GM21360 (cell line): ENCODE measurements around the gene MTHFR.
"Not testable (repeated sequence)": the region's sequence is repeated elsewhere in the genome, so short reads cannot be mapped to it uniquely, and the experiment has no call there.

Source experiments
- ATAC-seq: cut with Tn5 transposase; IDR thresholded peaks from one replicate; pipeline ENCODE4 v1.9.1; 2021; ENCODE audit warnings: mild to moderate bottlenecking, moderate library complexity; ENCODE audit not compliant: unreplicated experiment

Gene MTHFR

GRCh38 chr1:11833900-11834299 is 28.1 kb upstream of the MTHFR start:
- ATAC-seq = no peak

GRCh38 chr1:11833497-11833896 is 27.7 kb upstream of the MTHFR start:
- no peak for ATAC-seq

- ATAC-seq = no peak
Observed at GRCh38 chr1:11831945-11832725, 26.4 kb upstream of the MTHFR start.

- no peak for ATAC-seq
Observed at GRCh38 chr1:11828511-11828910, 22.7 kb upstream of the MTHFR start.

GRCh38 chr1:11826946-11827345 is 21.2 kb upstream of the MTHFR start:
- ATAC-seq = no peak

GRCh38 chr1:11825131-11825530 is 19.4 kb upstream of the MTHFR start:
- ATAC-seq = no peak

GRCh38 chr1:11823366-11824137 is 17.8 kb upstream of the MTHFR start:
- ATAC-seq = no peak

- no peak for ATAC-seq
Observed at GRCh38 chr1:11822091-11822490, 16.3 kb upstream of the MTHFR start.

- ATAC-seq = no peak
Observed at GRCh38 chr1:11817192-11817591, 11.4 kb upstream of the MTHFR start.

- ATAC-seq = no peak
Observed at GRCh38 chr1:11813021-11813420, 7.3 kb upstream of the MTHFR start.

GRCh38 chr1:11807133-11807532 is 1.4 kb upstream of the MTHFR start:
- ATAC-seq = no peak

- ATAC-seq = peak; percentile 39
Observed at GRCh38 chr1:11806307-11806936, 658 bp upstream of the MTHFR start.

GRCh38 chr1:11804666-11805421 is 920 bp downstream of the MTHFR start:
- ATAC-seq = no peak

- ATAC-seq = not testable (repeated sequence)
Observed at GRCh38 chr1:11803924-11804665, 1.7 kb downstream of the MTHFR start.

- ATAC-seq = no peak
Observed at GRCh38 chr1:11802973-11803885, 2.5 kb downstream of the MTHFR start.

GRCh38 chr1:11802616-11802972 is 3.2 kb downstream of the MTHFR start:
- ATAC-seq = no peak

- no peak for ATAC-seq
Observed at GRCh38 chr1:11800756-11801433, 4.9 kb downstream of the MTHFR start.

GRCh38 chr1:11800391-11800755 is 5.4 kb downstream of the MTHFR start:
- no peak for ATAC-seq

- no peak for ATAC-seq
Observed at GRCh38 chr1:11799896-11800295, 5.9 kb downstream of the MTHFR start.
